Measurements from ENCODE around the gene MACROD2. TPM values are rescaled to one million over a fixed set of nuclear protein-coding genes. Genes with fewer than 3 reads are reported as not detected.

Gene MACROD2
- total RNA-seq, 1 experiment from 2014 or later = 3.7 TPM

DNA sequence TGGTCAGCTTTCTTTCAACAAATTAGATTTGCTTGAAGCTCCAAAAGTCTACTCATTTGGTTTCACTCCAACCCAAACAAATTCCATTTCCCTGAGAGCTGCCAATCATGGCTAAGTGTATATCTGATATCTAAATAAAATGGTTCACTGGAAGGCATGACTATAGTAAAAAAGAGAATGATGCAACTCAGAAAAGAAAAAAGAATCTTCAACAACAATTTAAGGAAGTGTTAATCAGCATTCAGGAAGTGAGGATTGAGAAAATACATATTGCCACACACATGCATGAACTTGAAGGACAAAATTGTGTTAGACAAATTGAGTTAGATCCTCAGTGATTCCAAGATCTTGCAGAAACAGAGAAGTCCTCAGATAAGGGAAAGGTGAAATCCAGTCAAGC is 1315.0 kb downstream of the MACROD2 start (continued):
- TF ChIP-seq, protein P1, sequence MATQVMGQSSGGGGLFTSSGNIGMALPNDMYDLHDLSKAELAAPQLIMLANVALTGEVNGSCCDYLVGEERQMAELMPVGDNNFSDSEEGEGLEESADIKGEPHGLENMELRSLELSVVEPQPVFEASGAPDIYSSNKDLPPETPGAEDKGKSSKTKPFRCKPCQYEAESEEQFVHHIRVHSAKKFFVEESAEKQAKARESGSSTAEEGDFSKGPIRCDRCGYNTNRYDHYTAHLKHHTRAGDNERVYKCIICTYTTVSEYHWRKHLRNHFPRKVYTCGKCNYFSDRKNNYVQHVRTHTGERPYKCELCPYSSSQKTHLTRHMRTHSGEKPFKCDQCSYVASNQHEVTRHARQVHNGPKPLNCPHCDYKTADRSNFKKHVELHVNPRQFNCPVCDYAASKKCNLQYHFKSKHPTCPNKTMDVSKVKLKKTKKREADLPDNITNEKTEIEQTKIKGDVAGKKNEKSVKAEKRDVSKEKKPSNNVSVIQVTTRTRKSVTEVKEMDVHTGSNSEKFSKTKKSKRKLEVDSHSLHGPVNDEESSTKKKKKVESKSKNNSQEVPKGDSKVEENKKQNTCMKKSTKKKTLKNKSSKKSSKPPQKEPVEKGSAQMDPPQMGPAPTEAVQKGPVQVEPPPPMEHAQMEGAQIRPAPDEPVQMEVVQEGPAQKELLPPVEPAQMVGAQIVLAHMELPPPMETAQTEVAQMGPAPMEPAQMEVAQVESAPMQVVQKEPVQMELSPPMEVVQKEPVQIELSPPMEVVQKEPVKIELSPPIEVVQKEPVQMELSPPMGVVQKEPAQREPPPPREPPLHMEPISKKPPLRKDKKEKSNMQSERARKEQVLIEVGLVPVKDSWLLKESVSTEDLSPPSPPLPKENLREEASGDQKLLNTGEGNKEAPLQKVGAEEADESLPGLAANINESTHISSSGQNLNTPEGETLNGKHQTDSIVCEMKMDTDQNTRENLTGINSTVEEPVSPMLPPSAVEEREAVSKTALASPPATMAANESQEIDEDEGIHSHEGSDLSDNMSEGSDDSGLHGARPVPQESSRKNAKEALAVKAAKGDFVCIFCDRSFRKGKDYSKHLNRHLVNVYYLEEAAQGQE (IDR thresholded peaks at IDR 0.05; ENCODE audit: low read depth) = no peak
- TF ChIP-seq CBX3 (IDR thresholded peaks at IDR 0.05; ENCODE audit: low read depth) (no peak), YY1 (IDR thresholded peaks at IDR 0.05; ENCODE audit: extremely low read depth, insufficient replicate concordance, low read depth, low read length) (no peak), JUND (IDR thresholded peaks at IDR 0.05) (no peak), POLR2A (IDR thresholded peaks at IDR 0.05; ENCODE audit: borderline replicate concordance, extremely low read depth, insufficient read depth, insufficient read length) (no peak), EZH2 (IDR thresholded peaks at IDR 0.05) (no peak)

- Histone ChIP-seq H2AFZ (ENCODE audit: low read depth, low read length, poor library complexity, severe bottlenecking) (no peak overlapping the region), H4K20me1 (ENCODE audit: insufficient read depth) (no peaks in the 10 kb centered on the region), H3K4me1 (ENCODE audit: control insufficient read depth in 1 of 2, insufficient read depth in 2 of 2, low read length in 2 of 2) (no peaks in the 10 kb centered on the region), H3K9me2 (ENCODE audit: insufficient read depth) (no peaks in the 10 kb centered on the region), H3K4me3 (replicated peaks in 1 of 2; ENCODE audit: low read depth in 1 of 2, low read length in 2 of 2) (no peak overlapping the region), H3K79me2 (ENCODE audit: insufficient read depth, low read length) (no peaks in the 10 kb centered on the region), H3K36me3 (ENCODE audit: control insufficient read depth in 1 of 2, insufficient read depth in 2 of 2, low read length in 2 of 2) (no peaks in the 10 kb centered on the region), H3K9me3 (ENCODE audit: control insufficient read depth in 1 of 2, insufficient read depth in 1 of 2, low read depth in 1 of 2, low read length in 2 of 2) (no peaks in the 10 kb centered on the region; a peak in 1 of 4 replicates), H3K27me3 (ENCODE audit: insufficient read depth, low read length) (no peaks in the 10 kb centered on the region), H3K9ac (ENCODE audit: low read length) (no peak overlapping the region), H3K27ac (ENCODE audit: low read depth, low read length) (no peak overlapping the region), H3K4me2 (ENCODE audit: low read length) (no peak overlapping the region)
- POLR2A ChIA-PET = no interaction called here
- ATAC-seq (no peak), DNase-seq (ENCODE audit: low read depth, low spot score) (no peak)
- RAD21 ChIA-PET (ENCODE audit: low non-redundant PET in 1 of 2, low total read pairs in 2 of 2, uncharacterized antibody in 2 of 2, unreplicated experiment in 2 of 2) = no interaction called here
- intact Hi-C loops (cut with micrococcal nuclease) = no loop called here
- TF ChIP-seq RAD21 (IDR thresholded peaks at IDR 0.05; ENCODE audit: low read depth) (no peak), JUND (IDR thresholded peaks at IDR 0.05) (no peak), ELF1 (IDR thresholded peaks at IDR 0.05; ENCODE audit: borderline replicate concordance, low read depth) (no peak)
- CTCF ChIA-PET = no interaction called here
- BruUV-seq (replicated peaks) = no TSS peak
These were observed 1321.2 kb downstream of the MACROD2 start for GRCh38 chr20:15316556-15316955.

Data from HCT116 (cell line).